Measurements from ENCODE around the gene DZANK1.

The DZANK1 gene

DNA sequence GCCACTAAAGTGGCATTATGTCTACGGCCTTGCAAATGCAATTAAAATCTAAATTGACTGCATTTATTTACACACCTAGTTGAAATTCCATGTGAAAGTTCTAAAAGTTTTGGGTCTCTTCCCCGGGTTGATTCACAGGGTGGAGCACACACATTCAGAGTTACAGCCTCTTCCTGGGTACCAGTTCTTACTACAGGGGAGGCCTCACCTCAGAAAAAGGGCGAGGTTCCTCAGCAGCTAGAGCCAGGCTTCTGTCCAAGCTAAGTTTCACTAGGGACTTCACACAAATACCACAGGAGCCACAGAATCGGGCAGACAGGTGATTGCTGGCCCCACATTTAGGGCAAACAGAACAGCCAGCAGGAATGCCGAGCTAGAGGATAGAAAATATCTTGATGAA, 52.7 kb downstream of the DZANK1 start (continued):
- TF ChIP-seq ZFHX2 (tag by site-specific recombination; conservative IDR thresholded peaks at IDR 0.05), result no peak
- no peak for TF ChIP-seq ZNF416 (tag by site-specific recombination; IDR thresholded peaks at IDR 0.05)
- no peak for TF ChIP-seq ZNF146 (tag by site-specific recombination; IDR thresholded peaks at IDR 0.05)
- TF ChIP-seq, protein P1, sequence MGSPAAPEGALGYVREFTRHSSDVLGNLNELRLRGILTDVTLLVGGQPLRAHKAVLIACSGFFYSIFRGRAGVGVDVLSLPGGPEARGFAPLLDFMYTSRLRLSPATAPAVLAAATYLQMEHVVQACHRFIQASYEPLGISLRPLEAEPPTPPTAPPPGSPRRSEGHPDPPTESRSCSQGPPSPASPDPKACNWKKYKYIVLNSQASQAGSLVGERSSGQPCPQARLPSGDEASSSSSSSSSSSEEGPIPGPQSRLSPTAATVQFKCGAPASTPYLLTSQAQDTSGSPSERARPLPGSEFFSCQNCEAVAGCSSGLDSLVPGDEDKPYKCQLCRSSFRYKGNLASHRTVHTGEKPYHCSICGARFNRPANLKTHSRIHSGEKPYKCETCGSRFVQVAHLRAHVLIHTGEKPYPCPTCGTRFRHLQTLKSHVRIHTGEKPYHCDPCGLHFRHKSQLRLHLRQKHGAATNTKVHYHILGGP (tag by site-specific recombination; IDR thresholded peaks at IDR 0.05), result no peak
- TF ChIP-seq BCL11A (tag by site-specific recombination; IDR thresholded peaks at IDR 0.05; ENCODE audit: low read depth), result no peak
- no peak for TF ChIP-seq ZNF560 (tag by site-specific recombination; IDR thresholded peaks at IDR 0.05; ENCODE audit: borderline replicate concordance)
- TF ChIP-seq, protein P2, sequence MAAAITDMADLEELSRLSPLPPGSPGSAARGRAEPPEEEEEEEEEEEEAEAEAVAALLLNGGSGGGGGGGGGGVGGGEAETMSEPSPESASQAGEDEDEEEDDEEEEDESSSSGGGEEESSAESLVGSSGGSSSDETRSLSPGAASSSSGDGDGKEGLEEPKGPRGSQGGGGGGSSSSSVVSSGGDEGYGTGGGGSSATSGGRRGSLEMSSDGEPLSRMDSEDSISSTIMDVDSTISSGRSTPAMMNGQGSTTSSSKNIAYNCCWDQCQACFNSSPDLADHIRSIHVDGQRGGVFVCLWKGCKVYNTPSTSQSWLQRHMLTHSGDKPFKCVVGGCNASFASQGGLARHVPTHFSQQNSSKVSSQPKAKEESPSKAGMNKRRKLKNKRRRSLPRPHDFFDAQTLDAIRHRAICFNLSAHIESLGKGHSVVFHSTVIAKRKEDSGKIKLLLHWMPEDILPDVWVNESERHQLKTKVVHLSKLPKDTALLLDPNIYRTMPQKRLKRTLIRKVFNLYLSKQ (tag by site-specific recombination; IDR thresholded peaks at IDR 0.05; ENCODE audit: borderline replicate concordance), result no peak
- TF ChIP-seq ZNF121 (tag by site-specific recombination; IDR thresholded peaks at IDR 0.05), result no peak
- no peak for TF ChIP-seq BCL11B (tag by site-specific recombination; IDR thresholded peaks at IDR 0.05; ENCODE audit: low read depth)
- TF ChIP-seq ZXDB (tag by site-specific recombination; IDR thresholded peaks at IDR 0.05), result no peak

DNA sequence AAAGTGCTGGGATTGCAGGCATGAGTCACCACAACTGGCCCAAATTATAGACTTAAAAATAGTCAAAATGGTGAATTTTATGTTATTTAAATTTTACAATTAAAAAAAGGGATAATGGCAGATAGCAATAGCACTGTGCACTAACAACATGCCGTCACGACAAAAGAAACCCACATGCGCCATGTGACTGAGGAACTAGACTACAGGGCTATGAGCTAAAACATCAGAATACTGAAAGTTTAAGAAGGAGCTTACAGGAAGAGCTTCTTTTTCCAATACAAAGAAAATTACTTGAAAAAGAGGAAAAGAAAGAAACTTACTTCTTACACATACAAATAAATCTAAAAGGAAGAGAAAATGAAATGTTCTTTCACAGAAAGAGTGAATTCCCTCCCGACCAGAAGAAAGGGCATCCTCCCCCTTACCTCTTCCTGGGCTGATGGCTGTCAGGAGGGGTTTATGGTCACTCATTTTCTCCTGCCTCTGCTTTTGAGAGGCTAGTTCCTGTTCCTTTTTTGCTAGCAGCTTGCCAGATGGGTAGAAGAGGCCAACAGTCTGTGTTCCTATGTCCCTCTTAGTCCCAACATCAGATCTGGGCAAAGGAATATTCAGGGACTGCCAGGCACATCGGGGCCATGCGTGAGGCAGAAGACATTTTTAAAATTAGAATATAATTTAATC, 54.5 kb downstream of the DZANK1 start:
- no peak overlapping the region for H3K4me3 ChIP-seq (ENCODE audit: low read depth, low read length)
- H3K9me3 ChIP-seq (ENCODE audit: control insufficient read depth, insufficient read depth, low read depth, low read length), result no peaks in the 10 kb centered on the region
- TF ChIP-seq ZNF16 (tag by site-specific recombination; IDR thresholded peaks at IDR 0.05; ENCODE audit: low read depth) (no peak), ZNF23 (tag by site-specific recombination; IDR thresholded peaks at IDR 0.05; ENCODE audit: borderline replicate concordance) (no peak), MZF1 (tag by site-specific recombination; IDR thresholded peaks at IDR 0.05; ENCODE audit: borderline replicate concordance) (no peak), OVOL3 (tag by site-specific recombination; IDR thresholded peaks at IDR 0.05) (no peak), ZNF266 (tag by site-specific recombination; IDR thresholded peaks at IDR 0.05; ENCODE audit: low read depth) (no peak), ZNF146 (tag by site-specific recombination; IDR thresholded peaks at IDR 0.05) (no peak)
- TF ChIP-seq, protein P3, sequence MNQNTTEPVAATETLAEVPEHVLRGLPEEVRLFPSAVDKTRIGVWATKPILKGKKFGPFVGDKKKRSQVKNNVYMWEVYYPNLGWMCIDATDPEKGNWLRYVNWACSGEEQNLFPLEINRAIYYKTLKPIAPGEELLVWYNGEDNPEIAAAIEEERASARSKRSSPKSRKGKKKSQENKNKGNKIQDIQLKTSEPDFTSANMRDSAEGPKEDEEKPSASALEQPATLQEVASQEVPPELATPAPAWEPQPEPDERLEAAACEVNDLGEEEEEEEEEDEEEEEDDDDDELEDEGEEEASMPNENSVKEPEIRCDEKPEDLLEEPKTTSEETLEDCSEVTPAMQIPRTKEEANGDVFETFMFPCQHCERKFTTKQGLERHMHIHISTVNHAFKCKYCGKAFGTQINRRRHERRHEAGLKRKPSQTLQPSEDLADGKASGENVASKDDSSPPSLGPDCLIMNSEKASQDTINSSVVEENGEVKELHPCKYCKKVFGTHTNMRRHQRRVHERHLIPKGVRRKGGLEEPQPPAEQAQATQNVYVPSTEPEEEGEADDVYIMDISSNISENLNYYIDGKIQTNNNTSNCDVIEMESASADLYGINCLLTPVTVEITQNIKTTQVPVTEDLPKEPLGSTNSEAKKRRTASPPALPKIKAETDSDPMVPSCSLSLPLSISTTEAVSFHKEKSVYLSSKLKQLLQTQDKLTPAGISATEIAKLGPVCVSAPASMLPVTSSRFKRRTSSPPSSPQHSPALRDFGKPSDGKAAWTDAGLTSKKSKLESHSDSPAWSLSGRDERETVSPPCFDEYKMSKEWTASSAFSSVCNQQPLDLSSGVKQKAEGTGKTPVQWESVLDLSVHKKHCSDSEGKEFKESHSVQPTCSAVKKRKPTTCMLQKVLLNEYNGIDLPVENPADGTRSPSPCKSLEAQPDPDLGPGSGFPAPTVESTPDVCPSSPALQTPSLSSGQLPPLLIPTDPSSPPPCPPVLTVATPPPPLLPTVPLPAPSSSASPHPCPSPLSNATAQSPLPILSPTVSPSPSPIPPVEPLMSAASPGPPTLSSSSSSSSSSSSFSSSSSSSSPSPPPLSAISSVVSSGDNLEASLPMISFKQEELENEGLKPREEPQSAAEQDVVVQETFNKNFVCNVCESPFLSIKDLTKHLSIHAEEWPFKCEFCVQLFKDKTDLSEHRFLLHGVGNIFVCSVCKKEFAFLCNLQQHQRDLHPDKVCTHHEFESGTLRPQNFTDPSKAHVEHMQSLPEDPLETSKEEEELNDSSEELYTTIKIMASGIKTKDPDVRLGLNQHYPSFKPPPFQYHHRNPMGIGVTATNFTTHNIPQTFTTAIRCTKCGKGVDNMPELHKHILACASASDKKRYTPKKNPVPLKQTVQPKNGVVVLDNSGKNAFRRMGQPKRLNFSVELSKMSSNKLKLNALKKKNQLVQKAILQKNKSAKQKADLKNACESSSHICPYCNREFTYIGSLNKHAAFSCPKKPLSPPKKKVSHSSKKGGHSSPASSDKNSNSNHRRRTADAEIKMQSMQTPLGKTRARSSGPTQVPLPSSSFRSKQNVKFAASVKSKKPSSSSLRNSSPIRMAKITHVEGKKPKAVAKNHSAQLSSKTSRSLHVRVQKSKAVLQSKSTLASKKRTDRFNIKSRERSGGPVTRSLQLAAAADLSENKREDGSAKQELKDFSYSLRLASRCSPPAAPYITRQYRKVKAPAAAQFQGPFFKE (tag by site-specific recombination; IDR thresholded peaks at IDR 0.05; ENCODE audit: borderline replicate concordance), result no peak
- H3K4me1 ChIP-seq (ENCODE audit: control insufficient read depth, insufficient read depth, low read length), result peaks cover 3% of the 10 kb centered on the region; the same call in 1 of the 2 replicates
- CTCF ChIA-PET, result interaction anchor here (0.7 to 1.7 kb wide), 4 partner anchors 9 to 102 kb away, joined by 3 to 6 read pairs (median 4); no protein-coding TSS in a partner anchor
- no peaks in the 10 kb centered on the region for H3K36me3 ChIP-seq (ENCODE audit: control insufficient read depth in 2 of 2, insufficient read depth in 1 of 2, low read length in 2 of 2)
- H3K27ac ChIP-seq (ENCODE audit: extremely low read depth, low read depth, low read length), result no peak overlapping the region
- POLR2A ChIA-PET, result no interaction called here

Data from HEK293 (cell line).